Epithelial cell of proximal tubule (primary cell): ENCODE measurements around the gene RIOX2. TPM values are rescaled to one million over a fixed set of nuclear protein-coding genes. Genes with fewer than 3 reads are reported as not detected.
A peak's percentile ranks its signal among the peaks of the same experiment; 100 is the strongest.

Experiments
- DNase-seq: peaks from one replicate; pipeline ENCODE4 v3.0.0-alpha.2; 2011; ENCODE audit warnings: low read depth
- H3K4me3 ChIP-seq: 2 replicates; pipeline ENCODE4 v1.5.1; 2011; ENCODE audit warnings: low read depth, mild to moderate bottlenecking, low read length
- total RNA-seq: library from RNA; depleted of rRNA; stranded (reverse); fragments of >200 nt; gene quantifications from 2 replicates; pipeline ENCODE4 v1.2.3, GENCODE V29; 2015
- TF ChIP-seq, protein P1 (sequence below): conservative IDR thresholded peaks from 2 replicates; pipeline ENCODE4 v1.5.1; 2012; ENCODE audit warnings: low read depth, mild to moderate bottlenecking, low read length

RIOX2 gene
- total RNA-seq, 1 donor from 2014 or later = 15.6 TPM

DNA sequence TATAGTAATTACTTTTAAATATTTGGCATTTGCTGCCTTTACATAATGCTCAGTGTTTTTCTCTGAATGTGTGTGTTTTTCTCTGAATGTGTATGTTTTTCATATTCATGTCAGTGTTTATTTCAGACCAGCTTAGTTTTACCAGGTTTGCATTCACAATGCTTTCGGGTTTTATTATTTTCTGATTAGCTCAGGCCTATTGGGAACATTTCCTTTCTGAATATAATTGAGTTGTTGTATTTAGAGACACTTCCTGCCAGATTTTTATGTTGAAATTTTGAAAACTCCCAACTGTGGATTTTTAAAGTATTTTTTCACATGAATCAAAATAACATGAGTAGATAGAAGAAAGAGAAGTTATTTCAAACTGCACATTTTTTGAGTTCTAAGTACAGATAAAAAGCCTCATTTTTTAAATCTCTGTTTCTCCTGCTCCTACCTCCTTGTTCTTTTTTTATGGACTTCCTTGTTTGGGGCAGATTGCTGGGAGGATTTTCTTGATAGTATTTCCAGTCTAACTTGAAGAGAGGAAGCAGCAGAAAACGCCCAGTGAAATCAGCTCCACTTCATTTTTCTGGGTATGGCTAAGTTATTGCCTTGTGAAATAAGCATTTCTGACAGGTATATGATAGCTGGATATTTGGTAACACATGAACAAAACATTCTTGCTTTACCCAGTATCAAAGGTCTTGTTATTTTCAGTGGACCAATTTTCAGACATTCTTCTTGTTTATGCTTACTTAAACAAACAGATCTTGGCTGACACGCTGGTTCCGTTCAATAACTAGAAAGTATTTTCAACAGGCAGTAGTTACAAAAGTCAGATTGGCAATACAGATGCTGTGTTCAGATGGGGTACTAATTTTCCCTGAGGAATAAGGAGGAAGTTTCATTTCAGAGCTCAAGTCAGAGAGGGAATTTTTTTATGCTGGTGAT lies 70.7 kb downstream of the RIOX2 start:
- no peak for DNase-seq
- TF ChIP-seq, protein P1, sequence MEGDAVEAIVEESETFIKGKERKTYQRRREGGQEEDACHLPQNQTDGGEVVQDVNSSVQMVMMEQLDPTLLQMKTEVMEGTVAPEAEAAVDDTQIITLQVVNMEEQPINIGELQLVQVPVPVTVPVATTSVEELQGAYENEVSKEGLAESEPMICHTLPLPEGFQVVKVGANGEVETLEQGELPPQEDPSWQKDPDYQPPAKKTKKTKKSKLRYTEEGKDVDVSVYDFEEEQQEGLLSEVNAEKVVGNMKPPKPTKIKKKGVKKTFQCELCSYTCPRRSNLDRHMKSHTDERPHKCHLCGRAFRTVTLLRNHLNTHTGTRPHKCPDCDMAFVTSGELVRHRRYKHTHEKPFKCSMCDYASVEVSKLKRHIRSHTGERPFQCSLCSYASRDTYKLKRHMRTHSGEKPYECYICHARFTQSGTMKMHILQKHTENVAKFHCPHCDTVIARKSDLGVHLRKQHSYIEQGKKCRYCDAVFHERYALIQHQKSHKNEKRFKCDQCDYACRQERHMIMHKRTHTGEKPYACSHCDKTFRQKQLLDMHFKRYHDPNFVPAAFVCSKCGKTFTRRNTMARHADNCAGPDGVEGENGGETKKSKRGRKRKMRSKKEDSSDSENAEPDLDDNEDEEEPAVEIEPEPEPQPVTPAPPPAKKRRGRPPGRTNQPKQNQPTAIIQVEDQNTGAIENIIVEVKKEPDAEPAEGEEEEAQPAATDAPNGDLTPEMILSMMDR = no peak

DNA sequence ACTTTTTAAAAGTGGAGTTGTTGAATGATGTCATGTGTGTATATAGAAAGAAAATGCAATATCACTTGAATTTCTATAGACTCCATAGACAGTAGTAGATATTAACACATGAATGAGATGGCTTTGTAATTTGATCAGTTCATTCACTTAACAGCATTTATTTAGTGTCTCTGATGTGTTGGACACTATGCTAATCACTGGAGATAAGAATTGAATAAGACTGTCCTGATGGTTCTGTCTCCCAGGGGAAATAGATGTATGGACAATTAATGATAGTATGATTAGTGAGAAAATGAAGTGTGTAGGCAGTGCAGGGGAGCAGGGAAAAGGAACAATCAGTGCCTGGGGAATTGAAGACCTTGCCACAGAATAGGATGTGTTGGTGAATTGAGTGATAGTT lies 72.9 kb downstream of the RIOX2 start:
- DNase-seq = no peak
- TF ChIP-seq, protein P1 = no peak
- H3K4me3 ChIP-seq = no peak overlapping the region

More for the DNA sequence above, 70.7 kb downstream of the RIOX2 start:
- no peak overlapping the region for H3K4me3 ChIP-seq

DNA sequence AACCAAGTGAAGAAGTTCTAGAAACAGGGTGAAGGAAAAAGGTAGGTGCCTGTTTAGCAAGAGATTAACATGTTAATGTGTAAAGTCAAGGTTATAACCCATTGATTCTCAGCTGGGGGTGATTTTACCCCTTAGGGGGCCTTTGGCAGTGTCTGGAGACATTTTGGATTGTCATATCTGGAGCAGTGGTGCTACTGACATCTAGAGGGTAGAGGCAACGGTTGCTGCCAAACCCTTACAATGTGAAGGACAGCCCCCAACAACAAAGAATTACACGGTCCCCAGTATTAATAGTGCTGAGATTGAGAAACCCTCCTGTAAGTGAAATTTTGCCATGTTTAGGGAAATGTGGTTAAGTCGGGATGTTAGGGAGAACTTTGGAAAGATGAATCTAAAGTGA lies 75.7 kb downstream of the RIOX2 start:
- no peak overlapping the region for H3K4me3 ChIP-seq
- TF ChIP-seq, protein P1 = peak; percentile 16
- no peak for DNase-seq

DNA sequence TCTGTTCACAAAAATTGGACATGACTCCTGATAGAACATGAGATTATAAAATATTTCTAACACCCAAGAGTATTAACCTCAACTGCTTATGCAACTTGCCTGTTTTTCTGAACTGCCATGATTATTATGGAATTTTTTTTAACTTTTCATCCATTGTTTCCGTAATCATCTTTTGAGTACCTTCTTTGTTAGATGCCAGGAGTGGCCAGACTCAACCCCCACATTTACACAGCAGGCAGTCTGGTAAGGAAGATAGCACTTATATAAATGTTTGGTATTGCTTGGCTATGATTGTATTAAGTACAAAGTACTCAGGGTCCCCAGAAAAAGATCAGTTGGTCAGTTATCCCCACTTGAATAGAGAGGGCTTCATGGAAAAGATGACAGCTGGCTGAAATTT lies 76.1 kb downstream of the RIOX2 start:
- H3K4me3 ChIP-seq = no peak overlapping the region
- DNase-seq = no peak
- TF ChIP-seq, protein P1 = no peak

DNA sequence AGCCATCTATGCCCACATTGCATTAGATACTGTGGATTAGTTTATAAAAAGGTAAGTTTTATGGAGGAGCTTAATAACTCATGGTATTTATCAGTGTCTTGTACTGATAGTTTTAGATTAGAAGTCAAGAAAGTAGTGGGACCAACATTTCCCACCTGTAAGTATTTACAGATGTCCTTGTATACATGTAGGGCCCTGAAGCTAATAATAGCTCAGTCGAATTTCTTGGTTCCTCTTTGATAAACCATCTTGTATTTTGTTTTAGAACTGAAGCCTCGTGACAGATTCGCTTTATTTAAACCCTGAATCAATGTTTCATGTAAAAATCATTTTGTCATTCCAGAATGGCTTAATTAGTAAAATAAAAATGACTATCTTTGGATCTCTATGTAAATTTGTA lies 77.0 kb downstream of the RIOX2 start:
- no peak overlapping the region for H3K4me3 ChIP-seq
- no peak for DNase-seq
- TF ChIP-seq, protein P1 = no peak

DNA sequence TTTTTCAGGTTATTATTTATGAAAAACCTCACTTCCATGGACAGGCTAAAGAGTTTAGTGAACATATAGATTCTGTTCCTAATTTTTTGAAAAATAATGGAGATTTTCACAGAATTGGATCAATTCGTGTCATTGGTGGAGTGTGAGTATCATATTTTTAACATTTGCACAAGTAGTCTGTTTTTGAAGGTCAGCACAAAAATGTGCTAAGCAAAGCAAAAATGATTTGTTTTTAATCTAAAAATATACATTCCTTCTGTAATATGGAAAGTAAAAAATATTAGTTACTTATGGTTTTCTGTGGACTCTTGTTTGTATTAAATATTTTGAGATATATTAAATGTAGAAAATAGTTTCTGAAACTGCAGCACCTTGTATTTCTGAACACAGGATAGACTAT lies 79.4 kb downstream of the RIOX2 start:
- TF ChIP-seq, protein P1 = no peak
- DNase-seq = no peak
- H3K4me3 ChIP-seq = no peak overlapping the region

Other genes starting within 250 kb of the RIOX2 start
- 4.0 and 4.3 TPM in 2 replicates for gene ARL6, start 207.7 kb downstream of the RIOX2 start, total RNA-seq
- gene CRYBG3, start 150.4 kb downstream of the RIOX2 start, total RNA-seq = 5.6 and 7.5 TPM in 2 replicates
- not detected in 2 replicates for gene GABRR3, start 62.9 kb upstream of the RIOX2 start, total RNA-seq
- not detected in 2 replicates for gene OR5AC2, start 114.7 kb upstream of the RIOX2 start, total RNA-seq
- not detected in 2 replicates for gene OR5H1, start 158.3 kb upstream of the RIOX2 start, total RNA-seq
- not detected in 2 replicates for gene OR5H14, start 175.0 kb upstream of the RIOX2 start, total RNA-seq
- gene OR5H15, start 194.3 kb upstream of the RIOX2 start, total RNA-seq = not detected in 2 replicates